MG63 (cell line): ENCODE data around the gene TPCN1. TPM values are rescaled to one million over a fixed set of nuclear protein-coding genes. Genes with fewer than 3 reads are reported as not detected.
"Not testable (repeated sequence)": the region's sequence is repeated elsewhere in the genome, so short reads cannot be mapped to it uniquely, and the experiment has no call there.

Experiments used
- DNase-seq: peaks from one replicate; pipeline ENCODE4 v3.0.0-alpha.2; 2020
- H3K27me3 ChIP-seq: fragments of 250-450 bp; sonication (Bioruptor Pico); 2 replicates; pipeline ENCODE4 v1.5.1; 2020; ENCODE audit warnings: mild to moderate bottlenecking, moderate library complexity
- H3K36me3 ChIP-seq: fragments of 250-450 bp; sonication (Bioruptor Pico); 2 replicates; pipeline ENCODE4 v1.5.1; 2020; ENCODE audit warnings: mild to moderate bottlenecking, moderate library complexity
- H3K4me3 ChIP-seq: fragments of 250-450 bp; sonication (Bioruptor Pico); 2 replicates; pipeline ENCODE4 v1.5.1; 2020; ENCODE audit warnings: mild to moderate bottlenecking, moderate library complexity
- H3K9me3 ChIP-seq: fragments of 250-450 bp; sonication (Bioruptor Pico); 2 replicates; pipeline ENCODE4 v1.5.1; 2020; ENCODE audit warnings: mild to moderate bottlenecking, moderate library complexity
- total RNA-seq: library from RNA; depleted of rRNA; stranded (reverse); fragments of >200 nt; shearing (Covaris generic); gene quantifications from 2 replicates; pipeline ENCODE4 v1.2.3, GENCODE V29; 2014; ENCODE audit warnings: low replicate concordance

TPCN1 gene
- total RNA-seq, 1 experiment from 2014 or later = 5.4 TPM

GRCh38 chr12:113190761-113191160 is 30.5 kb upstream of the TPCN1 start:
- DNase-seq = peak; percentile 34
- Histone ChIP-seq H3K27me3 (no peaks in the 10 kb centered on the region), H3K36me3 (peaks cover 45% of the 10 kb centered on the region), H3K4me3 (no peak overlapping the region), H3K9me3 (no peaks in the 10 kb centered on the region)

GRCh38 chr12:113191227-113191626 is 30.0 kb upstream of the TPCN1 start:
- no peak for DNase-seq
- Histone ChIP-seq H3K27me3 (no peaks in the 10 kb centered on the region), H3K9me3 (no peaks in the 10 kb centered on the region), H3K4me3 (no peak overlapping the region), H3K36me3 (peaks cover 45% of the 10 kb centered on the region)

- H3K4me3 ChIP-seq = no peak overlapping the region
- no peaks in the 10 kb centered on the region for H3K9me3 ChIP-seq
- peak; percentile 38 for DNase-seq
- H3K27me3 ChIP-seq = no peaks in the 10 kb centered on the region
- H3K36me3 ChIP-seq = peaks cover 23% of the 10 kb centered on the region
These were observed 26.3 kb upstream of the TPCN1 start for GRCh38 chr12:113194971-113195391.

- Histone ChIP-seq H3K27me3 (no peaks in the 10 kb centered on the region), H3K9me3 (no peaks in the 10 kb centered on the region), H3K4me3 (no peak overlapping the region), H3K36me3 (peaks cover 23% of the 10 kb centered on the region)
- DNase-seq = no peak
These were observed 25.7 kb upstream of the TPCN1 start for GRCh38 chr12:113195598-113195997.

GRCh38 chr12:113196582-113196981 is 24.7 kb upstream of the TPCN1 start:
- H3K36me3 ChIP-seq = peaks cover 13% of the 10 kb centered on the region
- no peaks in the 10 kb centered on the region for H3K27me3 ChIP-seq
- no peaks in the 10 kb centered on the region for H3K9me3 ChIP-seq
- H3K4me3 ChIP-seq = no peak overlapping the region
- DNase-seq = no peak

- DNase-seq = peak; percentile 67
- Histone ChIP-seq H3K4me3 (no peak overlapping the region), H3K9me3 (no peaks in the 10 kb centered on the region), H3K36me3 (peaks cover 9% of the 10 kb centered on the region), H3K27me3 (no peaks in the 10 kb centered on the region)
These were observed 24.3 kb upstream of the TPCN1 start for GRCh38 chr12:113196990-113197389.

GRCh38 chr12:113197518-113198077 is 23.7 kb upstream of the TPCN1 start:
- Histone ChIP-seq H3K36me3 (peaks cover 3% of the 10 kb centered on the region; the same call in 1 of the 2 replicates), H3K27me3 (no peaks in the 10 kb centered on the region), H3K9me3 (no peaks in the 10 kb centered on the region), H3K4me3 (no peak overlapping the region)
- no peak for DNase-seq

- Histone ChIP-seq H3K36me3 (no peaks in the 10 kb centered on the region), H3K9me3 (no peaks in the 10 kb centered on the region), H3K27me3 (no peaks in the 10 kb centered on the region), H3K4me3 (no peak overlapping the region)
- DNase-seq = no peak
These were observed 23.0 kb upstream of the TPCN1 start for GRCh38 chr12:113198296-113198695.

- DNase-seq = no peak
- H3K9me3 ChIP-seq = no peaks in the 10 kb centered on the region
- H3K4me3 ChIP-seq = no peak overlapping the region
- no peaks in the 10 kb centered on the region for H3K36me3 ChIP-seq
- H3K27me3 ChIP-seq = no peaks in the 10 kb centered on the region
These were observed 21.1 kb upstream of the TPCN1 start for GRCh38 chr12:113200021-113200797.

- DNase-seq = no peak
- H3K9me3 ChIP-seq = no peaks in the 10 kb centered on the region
- H3K4me3 ChIP-seq = no peak overlapping the region
- H3K36me3 ChIP-seq = no peaks in the 10 kb centered on the region
- no peaks in the 10 kb centered on the region for H3K27me3 ChIP-seq
These were observed 19.8 kb upstream of the TPCN1 start for GRCh38 chr12:113201187-113202177.

GRCh38 chr12:113202300-113203075 is 18.8 kb upstream of the TPCN1 start:
- H3K36me3 ChIP-seq = no peaks in the 10 kb centered on the region
- H3K9me3 ChIP-seq = no peaks in the 10 kb centered on the region
- H3K4me3 ChIP-seq = no peak overlapping the region
- H3K27me3 ChIP-seq = no peaks in the 10 kb centered on the region
- no peak for DNase-seq

- DNase-seq = no peak
- Histone ChIP-seq H3K9me3 (no peaks in the 10 kb centered on the region), H3K27me3 (no peaks in the 10 kb centered on the region), H3K4me3 (no peak overlapping the region), H3K36me3 (no peaks in the 10 kb centered on the region)
These were observed 17.2 kb upstream of the TPCN1 start for GRCh38 chr12:113203852-113204760.

GRCh38 chr12:113204804-113205203 is 16.5 kb upstream of the TPCN1 start:
- no peaks in the 10 kb centered on the region for H3K36me3 ChIP-seq
- no peak for DNase-seq
- H3K27me3 ChIP-seq = no peaks in the 10 kb centered on the region
- H3K4me3 ChIP-seq = no peak overlapping the region
- no peaks in the 10 kb centered on the region for H3K9me3 ChIP-seq

- H3K27me3 ChIP-seq, H3K4me3 ChIP-seq, H3K36me3 ChIP-seq, DNase-seq, H3K9me3 ChIP-seq: not testable (repeated sequence)
These were observed 14.5 kb upstream of the TPCN1 start for GRCh38 chr12:113206802-113207201.

GRCh38 chr12:113207613-113208040 is 13.6 kb upstream of the TPCN1 start:
- Histone ChIP-seq H3K36me3 (no peaks in the 10 kb centered on the region), H3K27me3 (no peaks in the 10 kb centered on the region), H3K9me3 (no peaks in the 10 kb centered on the region), H3K4me3 (no peak overlapping the region)
- DNase-seq = no peak
